Measurements from ENCODE around the gene ADGRF4.
"Not testable (repeated sequence)": the region's sequence is repeated elsewhere in the genome, so short reads cannot be mapped to it uniquely, and the experiment has no call there.

ADGRF4 gene

GRCh38 chr6:47737406-47737805, 39.0 kb downstream of the ADGRF4 start:
- H3K27ac ChIP-seq, result no peak overlapping the region
- no peak for TF ChIP-seq CTCF (conservative IDR thresholded peaks at IDR 0.05)

GRCh38 chr6:47740714-47741113, 42.3 kb downstream of the ADGRF4 start:
- H3K27ac ChIP-seq, result no peak overlapping the region
- no peak for TF ChIP-seq CTCF (conservative IDR thresholded peaks at IDR 0.05)

GRCh38 chr6:47741807-47742206, 43.4 kb downstream of the ADGRF4 start:
- no peak overlapping the region for H3K27ac ChIP-seq
- no peak for TF ChIP-seq CTCF (conservative IDR thresholded peaks at IDR 0.05)

- H3K27ac ChIP-seq, result no peak overlapping the region
- TF ChIP-seq CTCF (conservative IDR thresholded peaks at IDR 0.05), result no peak
Observed at GRCh38 chr6:47743744-47744143, 45.4 kb downstream of the ADGRF4 start.

GRCh38 chr6:47745269-47745668, 46.9 kb downstream of the ADGRF4 start:
- not testable (repeated sequence) for H3K27ac ChIP-seq

GRCh38 chr6:47749757-47750156, 51.4 kb downstream of the ADGRF4 start:
- TF ChIP-seq CTCF (conservative IDR thresholded peaks at IDR 0.05), result no peak
- no peak overlapping the region for H3K27ac ChIP-seq

GRCh38 chr6:47752801-47753200, 54.4 kb downstream of the ADGRF4 start:
- no peak for TF ChIP-seq CTCF (conservative IDR thresholded peaks at IDR 0.05)

GRCh38 chr6:47759364-47759763, 61.0 kb downstream of the ADGRF4 start:
- H3K27ac ChIP-seq, result no peak overlapping the region
- no peak for TF ChIP-seq CTCF (conservative IDR thresholded peaks at IDR 0.05)

More at GRCh38 chr6:47752801-47753200, 54.4 kb downstream of the ADGRF4 start:
- no peak overlapping the region for H3K27ac ChIP-seq

Measured in VCaP (cell line).